Measurements from ENCODE around the gene PDE4D.

DNA sequence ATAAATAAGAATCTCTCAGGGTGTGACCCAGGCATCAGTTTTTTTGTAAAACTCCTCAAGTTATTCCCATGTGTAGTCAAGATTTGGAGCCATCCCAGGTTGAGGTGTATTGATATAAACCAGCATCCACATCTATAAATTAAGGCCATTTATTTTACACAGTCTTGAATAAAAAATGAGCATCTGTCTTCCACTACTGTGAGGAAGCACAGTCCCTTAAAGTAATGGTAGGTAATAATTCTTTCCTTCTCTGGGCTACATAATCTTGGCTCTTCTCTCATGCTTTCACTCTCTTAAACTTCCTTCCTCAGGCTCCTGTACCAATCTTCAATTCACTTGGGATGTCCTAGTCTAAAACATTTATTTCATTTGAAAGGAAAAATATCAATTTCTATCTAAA is 110.3 kb downstream of the PDE4D start:
- TF ChIP-seq CEBPB (IDR thresholded peaks at IDR 0.05; ENCODE audit: low read depth, low read length) (no peak), MXI1 (IDR thresholded peaks at IDR 0.05; ENCODE audit: borderline replicate concordance, low read depth, low read length) (no peak), POLR2A (IDR thresholded peaks at IDR 0.05; ENCODE audit: low read depth, low read length) (no peak), SMC3 (IDR thresholded peaks at IDR 0.05; ENCODE audit: low read depth, low read length) (no peak), FOS (IDR thresholded peaks at IDR 0.05; ENCODE audit: low read depth, low read length) (no peak), MAZ (IDR thresholded peaks at IDR 0.05; ENCODE audit: borderline replicate concordance, low read depth, low read length) (no peak), RAD21 (IDR thresholded peaks at IDR 0.05; ENCODE audit: low read length) (no peak)
- TF ChIP-seq, protein P1, sequence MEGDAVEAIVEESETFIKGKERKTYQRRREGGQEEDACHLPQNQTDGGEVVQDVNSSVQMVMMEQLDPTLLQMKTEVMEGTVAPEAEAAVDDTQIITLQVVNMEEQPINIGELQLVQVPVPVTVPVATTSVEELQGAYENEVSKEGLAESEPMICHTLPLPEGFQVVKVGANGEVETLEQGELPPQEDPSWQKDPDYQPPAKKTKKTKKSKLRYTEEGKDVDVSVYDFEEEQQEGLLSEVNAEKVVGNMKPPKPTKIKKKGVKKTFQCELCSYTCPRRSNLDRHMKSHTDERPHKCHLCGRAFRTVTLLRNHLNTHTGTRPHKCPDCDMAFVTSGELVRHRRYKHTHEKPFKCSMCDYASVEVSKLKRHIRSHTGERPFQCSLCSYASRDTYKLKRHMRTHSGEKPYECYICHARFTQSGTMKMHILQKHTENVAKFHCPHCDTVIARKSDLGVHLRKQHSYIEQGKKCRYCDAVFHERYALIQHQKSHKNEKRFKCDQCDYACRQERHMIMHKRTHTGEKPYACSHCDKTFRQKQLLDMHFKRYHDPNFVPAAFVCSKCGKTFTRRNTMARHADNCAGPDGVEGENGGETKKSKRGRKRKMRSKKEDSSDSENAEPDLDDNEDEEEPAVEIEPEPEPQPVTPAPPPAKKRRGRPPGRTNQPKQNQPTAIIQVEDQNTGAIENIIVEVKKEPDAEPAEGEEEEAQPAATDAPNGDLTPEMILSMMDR (conservative IDR thresholded peaks at IDR 0.05; ENCODE audit: low read depth, low read length) = no peak

Measured in IMR-90 (cell line).